ENCODE measurements around the gene FGF18. TPM values are rescaled to one million over a fixed set of nuclear protein-coding genes. Genes with fewer than 3 reads are reported as not detected.

The FGF18 gene
- total and polyA plus RNA-seq, 8 donors, result 0.13 to 0.97 (median 0.36) TPM

GRCh38 chr5:171498166-171498565 is 78.7 kb downstream of the FGF18 start:
- DNase-seq (no peak), FAIRE-seq (no peak), ATAC-seq (no peak)
- Histone ChIP-seq H3K9me3 (no peaks in the 10 kb centered on the region), H3K4me3 (no peak overlapping the region), H3K4me1 (no peaks in the 10 kb centered on the region), H3K27me3 (no peaks in the 10 kb centered on the region), H3K27ac (no peak overlapping the region), H3K36me3 (no peaks in the 10 kb centered on the region)
- intact Hi-C loops (cut with DNase I), result no loop called here
- 73 to 76% methylated on average over 6 of the region's 6 CpGs for WGBS, 2 donors
- no peak for TF ChIP-seq CTCF (IDR thresholded peaks at IDR 0.05)

GRCh38 chr5:171499611-171500010 is 80.2 kb downstream of the FGF18 start:
- ATAC-seq, result no peak
- no peak for TF ChIP-seq CTCF (IDR thresholded peaks at IDR 0.05)
- WGBS, 2 donors, result 76 to 78% methylated on average over 4 of the region's 4 CpGs

GRCh38 chr5:171505473-171506043 is 86.1 kb downstream of the FGF18 start:
- Histone ChIP-seq H3K4me3 (no peak overlapping the region), H3K4me1 (no peaks in the 10 kb centered on the region), H3K9me3 (no peaks in the 10 kb centered on the region), H3K36me3 (no peaks in the 10 kb centered on the region), H3K27ac (no peak overlapping the region), H3K27me3 (no peaks in the 10 kb centered on the region)
- WGBS, 2 donors, result 83 to 86% methylated on average over 7 of the region's 7 CpGs
- DNase-seq (no peak), ATAC-seq (no peak), FAIRE-seq (no peak)
- intact Hi-C loops (cut with DNase I), result no loop called here
- no peak for TF ChIP-seq CTCF (IDR thresholded peaks at IDR 0.05)

More at GRCh38 chr5:171499611-171500010, 80.2 kb downstream of the FGF18 start:
- Histone ChIP-seq H3K9me3 (no peaks in the 10 kb centered on the region), H3K4me1 (no peaks in the 10 kb centered on the region), H3K36me3 (no peaks in the 10 kb centered on the region), H3K27me3 (no peaks in the 10 kb centered on the region), H3K27ac (no peak overlapping the region), H3K4me3 (no peak overlapping the region)
- intact Hi-C loops (cut with DNase I), result no loop called here
- no peak for DNase-seq
- FAIRE-seq, result no peak

GRCh38 chr5:171506951-171507350 is 87.5 kb downstream of the FGF18 start:
- Histone ChIP-seq H3K4me3 (no peak overlapping the region), H3K27me3 (no peaks in the 10 kb centered on the region), H3K36me3 (no peaks in the 10 kb centered on the region), H3K27ac (no peak overlapping the region), H3K9me3 (no peaks in the 10 kb centered on the region), H3K4me1 (no peaks in the 10 kb centered on the region)
- ATAC-seq, result no peak
- DNase-seq, result no peak
- no peak for FAIRE-seq
- intact Hi-C loops (cut with DNase I), result no loop called here
- 82 to 84% methylated on average over 3 of the region's 3 CpGs for WGBS, 2 donors
- TF ChIP-seq CTCF (IDR thresholded peaks at IDR 0.05), result no peak

Small RNA genes within 50 kb of the gene (microRNA-seq; reads per million reads assigned to microRNA genes)
- 0.88 to 3.1 reads per million in 2 donors for gene MIR3912

Other genes starting within 250 kb of the FGF18 start
- not detected for gene TLX3, start 110.4 kb upstream of the FGF18 start, total RNA-seq
- not detected for gene TLX3, start 110.4 kb upstream of the FGF18 start, polyA plus RNA-seq
- gene NPM1, start 31.8 kb upstream of the FGF18 start, total RNA-seq, result 100 to 1,000 TPM; 412 to 942 (median 582) TPM
- gene NPM1, start 31.8 kb upstream of the FGF18 start, polyA plus RNA-seq, result 100 to 1,000 TPM; 671 to 793 TPM